PC-3 (cell line): ENCODE results near the gene ZNF678.

Source experiments
- EZH2 ChIP-seq: fragments of 300-600 bp; sonication (generic); IDR thresholded peaks from one replicate; pipeline ENCODE4 v1.6.1; 2017; ENCODE audit warnings: antibody characterized with exemption, mild to moderate bottlenecking, low read length; ENCODE audit not compliant: unreplicated experiment
- EZH2phosphoT487 ChIP-seq: fragments of 300-600 bp; sonication (generic); IDR thresholded peaks from 2 replicates; pipeline ENCODE4 v1.6.1; 2018; ENCODE audit warnings: mild to moderate bottlenecking, antibody characterized with exemption, low read length, borderline replicate concordance
- TF ChIP-seq, protein P1 (sequence below): fragments of 300-600 bp; sonication (generic); conservative IDR thresholded peaks from 2 replicates; pipeline ENCODE4 v1.5.1; 2017; ENCODE audit warnings: antibody characterized with exemption, low read depth, mild to moderate bottlenecking, low read length

DNA sequence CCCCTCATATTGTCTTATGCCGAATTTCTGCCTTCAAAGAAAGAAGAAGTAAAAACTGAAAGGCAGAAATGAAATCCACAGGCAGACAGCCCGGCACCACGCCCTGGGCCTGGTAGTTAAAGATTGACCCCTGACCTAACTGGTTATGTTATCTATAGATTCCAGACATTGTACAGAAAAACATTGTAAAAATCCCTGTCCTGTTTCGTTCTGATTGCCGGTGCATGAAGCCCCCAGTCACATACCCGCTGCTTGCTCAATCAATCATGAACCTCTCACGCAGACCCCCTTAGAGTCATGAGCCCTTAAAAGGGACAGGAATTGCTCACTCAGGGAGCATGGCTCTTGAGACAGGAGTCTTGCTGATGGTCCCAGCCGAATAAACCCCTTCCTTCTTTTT is 122.5 kb downstream of the ZNF678 start:
- TF ChIP-seq, protein P1, sequence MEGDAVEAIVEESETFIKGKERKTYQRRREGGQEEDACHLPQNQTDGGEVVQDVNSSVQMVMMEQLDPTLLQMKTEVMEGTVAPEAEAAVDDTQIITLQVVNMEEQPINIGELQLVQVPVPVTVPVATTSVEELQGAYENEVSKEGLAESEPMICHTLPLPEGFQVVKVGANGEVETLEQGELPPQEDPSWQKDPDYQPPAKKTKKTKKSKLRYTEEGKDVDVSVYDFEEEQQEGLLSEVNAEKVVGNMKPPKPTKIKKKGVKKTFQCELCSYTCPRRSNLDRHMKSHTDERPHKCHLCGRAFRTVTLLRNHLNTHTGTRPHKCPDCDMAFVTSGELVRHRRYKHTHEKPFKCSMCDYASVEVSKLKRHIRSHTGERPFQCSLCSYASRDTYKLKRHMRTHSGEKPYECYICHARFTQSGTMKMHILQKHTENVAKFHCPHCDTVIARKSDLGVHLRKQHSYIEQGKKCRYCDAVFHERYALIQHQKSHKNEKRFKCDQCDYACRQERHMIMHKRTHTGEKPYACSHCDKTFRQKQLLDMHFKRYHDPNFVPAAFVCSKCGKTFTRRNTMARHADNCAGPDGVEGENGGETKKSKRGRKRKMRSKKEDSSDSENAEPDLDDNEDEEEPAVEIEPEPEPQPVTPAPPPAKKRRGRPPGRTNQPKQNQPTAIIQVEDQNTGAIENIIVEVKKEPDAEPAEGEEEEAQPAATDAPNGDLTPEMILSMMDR = no peak
- TF ChIP-seq EZH2 = no peak
- no peak for TF ChIP-seq EZH2phosphoT487
